H9 (cell line): Measurements from ENCODE around the gene DDRGK1. TPM values are rescaled to one million over a fixed set of nuclear protein-coding genes. Genes with fewer than 3 reads are reported as not detected.

ENCODE experiments used
- DNase-seq: peaks from one replicate; pipeline ENCODE4 v3.0.0-alpha.2; 2017
- H2AFZ ChIP-seq: one replicate; pipeline ENCODE4 v1.6.1; 2013; ENCODE audit warnings: mild to moderate bottlenecking, low read length, control low read depth, moderate library complexity
- H2AK5ac ChIP-seq: 2 replicates; pipeline ENCODE4 v1.6.1; 2013; ENCODE audit warnings: low read length, control low read depth, mixed read lengths; ENCODE audit not compliant: insufficient read length
- H2BK120ac ChIP-seq: one replicate; pipeline ENCODE4 v1.6.1; 2013; ENCODE audit warnings: low read depth, mild to moderate bottlenecking, low read length, control low read depth, inconsistent platforms; ENCODE audit not compliant: poor library complexity, severe bottlenecking
- H2BK12ac ChIP-seq: 2 replicates; pipeline ENCODE4 v1.6.1; 2013; ENCODE audit warnings: low read length, control low read depth, mixed read lengths, low read depth; ENCODE audit not compliant: insufficient read length
- H2BK15ac ChIP-seq: 2 replicates; pipeline ENCODE4 v1.6.1; 2013; ENCODE audit warnings: low read depth, low read length, control low read depth
- H2BK20ac ChIP-seq: one replicate; pipeline ENCODE4 v1.6.1; 2013; ENCODE audit warnings: low read depth, mild to moderate bottlenecking, low read length, control low read depth, inconsistent platforms; ENCODE audit not compliant: poor library complexity, severe bottlenecking
- H2BK5ac ChIP-seq: 2 replicates; pipeline ENCODE4 v1.6.1; 2013; ENCODE audit warnings: low read length, control low read depth, mixed read lengths; ENCODE audit not compliant: insufficient read length
- H3K14ac ChIP-seq: 2 replicates; pipeline ENCODE4 v1.6.1; 2013; ENCODE audit warnings: low read length, control low read depth; ENCODE audit not compliant: insufficient read depth
- H3K18ac ChIP-seq: 2 replicates; pipeline ENCODE4 v1.6.1; 2013; ENCODE audit warnings: low read depth, mild to moderate bottlenecking, mixed read lengths, low read length, control low read depth; ENCODE audit not compliant: insufficient read length
- H3K23ac ChIP-seq: 2 replicates; pipeline ENCODE4 v1.6.1; 2013; ENCODE audit warnings: low read length, control low read depth, mixed read lengths, low read depth; ENCODE audit not compliant: insufficient read length
- H3K23me2 ChIP-seq: 2 replicates; pipeline ENCODE4 v1.6.1; 2013; ENCODE audit warnings: low read depth, mild to moderate bottlenecking, mixed read lengths, low read length, control low read depth; ENCODE audit not compliant: insufficient read length, poor library complexity, severe bottlenecking
- H3K27ac ChIP-seq: 2 replicates; pipeline ENCODE4 v1.5.1; 2013; ENCODE audit warnings: low read length, control low read depth, mixed read lengths, low read depth; ENCODE audit not compliant: insufficient read length
- H3K27me3 ChIP-seq: 2 replicates; pipeline ENCODE4 v1.6.1; 2013; ENCODE audit warnings: low read length, control low read depth, inconsistent platforms; ENCODE audit not compliant: insufficient read depth
- H3K4ac ChIP-seq: 2 replicates; pipeline ENCODE4 v1.6.1; 2013; ENCODE audit warnings: low read depth, mild to moderate bottlenecking, control low read depth, inconsistent platforms, low read length, moderate library complexity
- H3K4me1 ChIP-seq: 2 replicates; pipeline ENCODE4 v1.6.1; 2013; ENCODE audit warnings: low read length, control low read depth, inconsistent platforms; ENCODE audit not compliant: insufficient read depth
- H3K4me2 ChIP-seq: 2 replicates; pipeline ENCODE4 v1.6.1; 2013; ENCODE audit warnings: low read length, control low read depth, mixed read lengths; ENCODE audit not compliant: insufficient read length, insufficient read depth
- H3K56ac ChIP-seq: 2 replicates; pipeline ENCODE4 v1.6.1; 2013; ENCODE audit warnings: low read depth, mild to moderate bottlenecking, mixed read lengths, low read length, control low read depth; ENCODE audit not compliant: insufficient read length
- H3K79me1 ChIP-seq: 2 replicates; pipeline ENCODE4 v1.6.1; 2013; ENCODE audit warnings: low read depth, mild to moderate bottlenecking, moderate library complexity, low read length, control low read depth, inconsistent platforms; ENCODE audit not compliant: insufficient read depth, poor library complexity, severe bottlenecking
- H3K79me2 ChIP-seq: 2 replicates; pipeline ENCODE4 v1.6.1; 2013; ENCODE audit warnings: low read length, control low read depth, inconsistent platforms; ENCODE audit not compliant: insufficient read depth
- H3K9ac ChIP-seq: 2 replicates; pipeline ENCODE4 v1.6.1; 2013; ENCODE audit warnings: low read length, control low read depth, mixed read lengths; ENCODE audit not compliant: insufficient read length; ENCODE audit errors: extremely low read depth
- H3K9me3 ChIP-seq: one replicate; pipeline ENCODE4 v1.6.1; 2013; ENCODE audit warnings: low read depth, low read length, inconsistent platforms; ENCODE audit not compliant: control insufficient read depth
- H3T11ph ChIP-seq: one replicate; pipeline ENCODE4 v1.6.1; 2013; ENCODE audit warnings: mild to moderate bottlenecking, low read length, control low read depth, inconsistent platforms
- H4K20me1 ChIP-seq: one replicate; pipeline ENCODE4 v1.6.1; 2013; ENCODE audit not compliant: control insufficient read depth, insufficient read length, insufficient read depth
- H4K5ac ChIP-seq: 2 replicates; pipeline ENCODE4 v1.6.1; 2013; ENCODE audit warnings: low read depth, mild to moderate bottlenecking, mixed read lengths, low read length, control low read depth; ENCODE audit not compliant: insufficient read length
- H4K8ac ChIP-seq: replicated peaks from 2 replicates; pipeline ENCODE4 v1.6.1; 2013; ENCODE audit warnings: low read length, control low read depth, mixed read lengths, low read depth; ENCODE audit not compliant: insufficient read length
- H4K91ac ChIP-seq: 2 replicates; pipeline ENCODE4 v1.6.1; 2013; ENCODE audit warnings: low read depth, mild to moderate bottlenecking, moderate library complexity, mixed read lengths, low read length, control low read depth; ENCODE audit not compliant: insufficient read length
- H3K27ac Mint-ChIP-seq, 3 experiments: 2 replicates in 2 of 3; 3 replicates in 1 of 3; pipeline ENCODE4 v1.8.0; 2020 to 2021; ENCODE audit warnings: mixed read lengths in 3 of 3, mild to moderate bottlenecking in 1 of 3, moderate library complexity in 1 of 3
- H3K27me3 Mint-ChIP-seq: 2 replicates; pipeline ENCODE4 v1.8.0; 2021; ENCODE audit warnings: low read depth, mild to moderate bottlenecking, moderate library complexity, mixed read lengths
- H3K36me3 Mint-ChIP-seq, 3 experiments: 2 replicates in 2 of 3; 3 replicates in 1 of 3; pipeline ENCODE4 v1.8.0; 2020 to 2021; ENCODE audit warnings: low read depth in 3 of 3, mixed read lengths in 3 of 3; ENCODE audit not compliant: insufficient read depth in 1 of 3
- H3K4me1 Mint-ChIP-seq, 2 experiments: 2 replicates each; pipeline ENCODE4 v1.8.0; 2020; ENCODE audit warnings: mixed read lengths in 2 of 2
- H3K4me3 Mint-ChIP-seq, 2 experiments: 2 replicates in 1 of 2; 3 replicates in 1 of 2; pipeline ENCODE4 v1.8.0; 2020 to 2021; ENCODE audit warnings: mild to moderate bottlenecking in 2 of 2, mixed read lengths in 2 of 2, moderate library complexity in 1 of 2
- H3K9me3 Mint-ChIP-seq, 2 experiments: 2 replicates in 1 of 2; 3 replicates in 1 of 2; pipeline ENCODE4 v1.8.0; 2020; ENCODE audit warnings: mild to moderate bottlenecking in 2 of 2, mixed read lengths in 2 of 2, moderate library complexity in 1 of 2
- WGBS: extraction: QIAGEN DNeasy Blood & Tissue Kit; methylation state at CpG from one replicate; pipeline ENCODE4 v1.1.7; 2013; ENCODE audit warnings: missing lambda C conversion rate, low lambda C conversion rate, mixed read lengths; ENCODE audit not compliant: insufficient read length; ENCODE audit errors: extremely low coverage; 5-methylcytosine and 5-hydroxymethylcytosine counted together
- total RNA-seq: library from RNA; stranded (reverse); gene quantifications from 2 replicates; pipeline ENCODE4 v1.2.1, GENCODE V29; 2021
- TF ChIP-seq, protein P1 (sequence below): fragments of 200-600 bp; sonication (generic); conservative IDR thresholded peaks from 3 replicates; pipeline ENCODE4 v1.8.0; 2021; ENCODE audit warnings: antibody characterized with exemption, mild to moderate bottlenecking

Gene DDRGK1
- total RNA-seq, 1 experiment from 2014 or later: 58.1 TPM

DNA sequence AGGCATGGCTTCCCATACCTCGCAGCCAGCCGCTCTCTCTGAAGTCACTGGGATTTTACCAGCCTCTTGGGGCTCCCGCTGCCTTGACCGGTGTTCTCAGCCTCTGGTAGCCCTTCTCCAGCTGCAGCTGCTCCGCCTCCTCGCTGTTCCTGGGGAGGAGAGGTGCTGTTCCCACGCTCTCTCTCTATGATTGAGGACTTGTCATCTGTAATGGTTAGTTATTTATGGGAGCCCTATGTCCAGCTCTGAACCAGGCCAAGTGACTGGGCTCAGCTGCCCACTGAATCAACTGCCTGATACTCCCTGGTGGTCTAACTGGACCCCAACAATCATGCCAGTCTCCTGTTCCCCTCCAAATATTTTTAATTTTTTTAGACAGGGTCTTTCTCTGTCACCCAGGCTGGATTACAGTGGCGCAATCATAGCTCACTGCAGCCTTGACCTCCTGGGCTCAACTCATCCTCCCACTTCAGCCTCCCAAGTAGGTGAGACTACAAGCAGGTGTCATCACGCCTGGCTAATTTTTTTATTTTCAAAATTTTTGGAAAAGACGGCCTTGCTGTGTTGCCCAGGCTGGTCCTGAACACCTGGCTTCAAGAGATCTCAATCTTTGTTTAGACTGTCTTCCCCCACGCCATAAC lies 39.4 kb upstream of the DDRGK1 start:
- Histone ChIP-seq H2BK5ac (no peak overlapping the region), H3K9ac (no peak overlapping the region), H4K20me1 (no peaks in the 10 kb centered on the region), H3K4me1 (no peaks in the 10 kb centered on the region; the same call in 1 of the 2 replicates), H3K9me3 (no peaks in the 10 kb centered on the region), H2BK120ac (no peak overlapping the region), H3K56ac (no peak overlapping the region), H3K4me2 (no peak overlapping the region), H3K27me3 (peaks cover 7% of the 10 kb centered on the region; the same call in 1 of the 2 replicates), H3K79me1 (no peaks in the 10 kb centered on the region), H2BK15ac (no peak overlapping the region), H2AK5ac (no peak overlapping the region), H3K23me2 (peaks cover 13% of the 10 kb centered on the region), H3K79me2 (no peaks in the 10 kb centered on the region), H3K27ac (no peak overlapping the region), H3K23ac (no peak overlapping the region), H4K91ac (no peak overlapping the region), H3K4ac (no peak overlapping the region), H3K14ac (no peak overlapping the region), H2BK20ac (no peak overlapping the region), H2AFZ (no peak overlapping the region), H2BK12ac (no peak overlapping the region), H4K5ac (no peak overlapping the region), H4K8ac (no peak overlapping the region), H3T11ph (no peak overlapping the region), H3K18ac (no peak overlapping the region)
- Mint-ChIP-seq H3K27me3 (peaks cover 65% of the 10 kb centered on the region), H3K36me3 (0 out of 7 replicates have a peak, but pooled peaks cover 0 to 5% (median 2%) of the 10 kb centered on the region in 3 experiments), H3K9me3 (no peaks in the 10 kb centered on the region), H3K4me1 (peaks cover 23 to 25% of the 10 kb centered on the region in 2 experiments), H3K4me3 (no peak overlapping the region), H3K27ac (no peak overlapping the region)
- TF ChIP-seq, protein P1, sequence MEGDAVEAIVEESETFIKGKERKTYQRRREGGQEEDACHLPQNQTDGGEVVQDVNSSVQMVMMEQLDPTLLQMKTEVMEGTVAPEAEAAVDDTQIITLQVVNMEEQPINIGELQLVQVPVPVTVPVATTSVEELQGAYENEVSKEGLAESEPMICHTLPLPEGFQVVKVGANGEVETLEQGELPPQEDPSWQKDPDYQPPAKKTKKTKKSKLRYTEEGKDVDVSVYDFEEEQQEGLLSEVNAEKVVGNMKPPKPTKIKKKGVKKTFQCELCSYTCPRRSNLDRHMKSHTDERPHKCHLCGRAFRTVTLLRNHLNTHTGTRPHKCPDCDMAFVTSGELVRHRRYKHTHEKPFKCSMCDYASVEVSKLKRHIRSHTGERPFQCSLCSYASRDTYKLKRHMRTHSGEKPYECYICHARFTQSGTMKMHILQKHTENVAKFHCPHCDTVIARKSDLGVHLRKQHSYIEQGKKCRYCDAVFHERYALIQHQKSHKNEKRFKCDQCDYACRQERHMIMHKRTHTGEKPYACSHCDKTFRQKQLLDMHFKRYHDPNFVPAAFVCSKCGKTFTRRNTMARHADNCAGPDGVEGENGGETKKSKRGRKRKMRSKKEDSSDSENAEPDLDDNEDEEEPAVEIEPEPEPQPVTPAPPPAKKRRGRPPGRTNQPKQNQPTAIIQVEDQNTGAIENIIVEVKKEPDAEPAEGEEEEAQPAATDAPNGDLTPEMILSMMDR: no peak
- no CpG with 5 or more reads among the region's 11 CpGs for WGBS
- DNase-seq: no peak
